ENCODE results near the gene EHD4.

EHD4 gene

DNA sequence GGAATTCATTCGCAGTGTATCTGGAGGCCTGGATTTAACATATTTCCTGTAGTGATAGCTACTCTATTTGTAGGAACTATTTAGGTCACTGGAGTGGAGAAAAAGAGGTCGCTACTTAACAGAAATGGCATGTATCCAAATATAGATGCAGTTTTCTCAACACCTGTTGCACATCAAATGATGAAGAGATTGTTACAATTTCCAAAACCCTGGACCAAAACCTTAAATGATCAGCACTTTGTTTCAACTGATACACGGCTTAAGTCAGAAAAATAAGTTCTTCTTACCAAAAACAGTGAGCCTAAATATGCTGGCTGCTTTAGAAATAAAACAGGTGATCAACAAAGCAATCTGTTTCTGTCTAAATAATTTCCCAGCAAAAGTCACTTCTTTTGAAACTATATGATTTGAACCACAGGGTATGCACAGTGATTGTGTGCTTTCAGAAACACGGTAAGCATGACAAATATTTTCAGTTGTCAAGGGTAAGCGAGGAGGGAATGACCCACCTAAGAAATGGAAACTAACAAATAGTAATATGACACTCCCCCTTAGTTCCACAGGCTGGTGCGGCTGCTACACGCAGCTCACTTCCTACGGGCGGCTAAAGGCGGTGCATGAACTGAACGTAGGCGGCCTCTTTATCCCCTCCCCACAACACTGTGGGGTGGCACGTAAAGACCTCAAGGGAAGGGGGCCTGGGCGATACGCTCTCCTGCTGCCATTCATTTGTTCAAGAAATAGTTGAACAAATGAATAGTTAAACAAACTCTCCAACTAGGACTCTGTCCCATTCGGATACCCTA is 1.1 kb downstream of the EHD4 start:
- Histone ChIP-seq H3K9ac (peak overlapping the region; percentile 70), H4K20me1 (ENCODE audit: insufficient read depth) (no peaks in the 10 kb centered on the region), H3K36me3 (ENCODE audit: insufficient read depth) (no peaks in the 10 kb centered on the region), H2AFZ (ENCODE audit: low read depth) (peak overlapping the region; percentile 90; the same call in 1 of the 2 replicates), H3K27me3 (ENCODE audit: insufficient read depth, low read depth) (no peaks in the 10 kb centered on the region), H3K4me3 (IDR thresholded peaks at IDR 0.05; ENCODE audit: insufficient read depth, low read depth, low read length) (no peak overlapping the region), H3K4me1 (ENCODE audit: low read depth, poor library complexity, severe bottlenecking) (peaks cover 33% of the 10 kb centered on the region), H3K27ac (peak overlapping the region; percentile 57), H3K79me2 (ENCODE audit: insufficient read depth, low read depth) (peaks cover 28% of the 10 kb centered on the region; the same call in 1 of the 2 replicates), H3K4me2 (peak overlapping the region; percentile 77)
- TF ChIP-seq, protein P1, sequence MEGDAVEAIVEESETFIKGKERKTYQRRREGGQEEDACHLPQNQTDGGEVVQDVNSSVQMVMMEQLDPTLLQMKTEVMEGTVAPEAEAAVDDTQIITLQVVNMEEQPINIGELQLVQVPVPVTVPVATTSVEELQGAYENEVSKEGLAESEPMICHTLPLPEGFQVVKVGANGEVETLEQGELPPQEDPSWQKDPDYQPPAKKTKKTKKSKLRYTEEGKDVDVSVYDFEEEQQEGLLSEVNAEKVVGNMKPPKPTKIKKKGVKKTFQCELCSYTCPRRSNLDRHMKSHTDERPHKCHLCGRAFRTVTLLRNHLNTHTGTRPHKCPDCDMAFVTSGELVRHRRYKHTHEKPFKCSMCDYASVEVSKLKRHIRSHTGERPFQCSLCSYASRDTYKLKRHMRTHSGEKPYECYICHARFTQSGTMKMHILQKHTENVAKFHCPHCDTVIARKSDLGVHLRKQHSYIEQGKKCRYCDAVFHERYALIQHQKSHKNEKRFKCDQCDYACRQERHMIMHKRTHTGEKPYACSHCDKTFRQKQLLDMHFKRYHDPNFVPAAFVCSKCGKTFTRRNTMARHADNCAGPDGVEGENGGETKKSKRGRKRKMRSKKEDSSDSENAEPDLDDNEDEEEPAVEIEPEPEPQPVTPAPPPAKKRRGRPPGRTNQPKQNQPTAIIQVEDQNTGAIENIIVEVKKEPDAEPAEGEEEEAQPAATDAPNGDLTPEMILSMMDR (conservative IDR thresholded peaks at IDR 0.05; ENCODE audit: low read depth, low read length), result no peak

DNA sequence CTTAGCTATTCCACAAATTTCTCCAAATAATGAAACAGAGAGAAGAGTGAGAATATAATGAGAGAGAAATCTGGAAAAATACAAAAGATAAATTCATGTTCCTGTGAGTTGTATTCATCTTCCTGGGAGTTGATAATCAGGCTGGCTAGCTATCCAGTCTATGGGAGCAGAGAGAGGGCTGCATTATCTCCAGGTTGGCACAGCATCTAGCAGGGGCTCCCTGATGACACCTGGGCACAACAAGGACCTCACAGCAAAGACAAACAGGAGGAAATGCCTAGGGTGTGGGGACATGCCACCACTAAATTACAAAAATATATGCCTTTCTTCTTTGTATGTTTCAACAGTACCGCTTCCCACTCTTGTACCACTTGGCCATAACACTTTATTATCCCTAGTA is 1.9 kb downstream of the EHD4 start:
- no peak overlapping the region for H2AFZ ChIP-seq (ENCODE audit: low read depth)
- H3K4me2 ChIP-seq, result peak overlapping the region; percentile 77
- H3K4me1 ChIP-seq (ENCODE audit: low read depth, poor library complexity, severe bottlenecking), result peaks cover 33% of the 10 kb centered on the region
- H4K20me1 ChIP-seq (ENCODE audit: insufficient read depth), result no peaks in the 10 kb centered on the region
- peak overlapping the region; percentile 70; the same call in 1 of the 2 replicates for H3K9ac ChIP-seq
- H3K36me3 ChIP-seq (ENCODE audit: insufficient read depth), result no peaks in the 10 kb centered on the region
- TF ChIP-seq, protein P1 (conservative IDR thresholded peaks at IDR 0.05; ENCODE audit: low read depth, low read length), result no peak
- H3K79me2 ChIP-seq (ENCODE audit: insufficient read depth, low read depth), result peaks cover 28% of the 10 kb centered on the region; the same call in 1 of the 2 replicates
- H3K27ac ChIP-seq, result peak overlapping the region; percentile 57
- no peak overlapping the region for H3K4me3 ChIP-seq (IDR thresholded peaks at IDR 0.05; ENCODE audit: insufficient read depth, low read depth, low read length)
- H3K27me3 ChIP-seq (ENCODE audit: insufficient read depth, low read depth), result no peaks in the 10 kb centered on the region

DNA sequence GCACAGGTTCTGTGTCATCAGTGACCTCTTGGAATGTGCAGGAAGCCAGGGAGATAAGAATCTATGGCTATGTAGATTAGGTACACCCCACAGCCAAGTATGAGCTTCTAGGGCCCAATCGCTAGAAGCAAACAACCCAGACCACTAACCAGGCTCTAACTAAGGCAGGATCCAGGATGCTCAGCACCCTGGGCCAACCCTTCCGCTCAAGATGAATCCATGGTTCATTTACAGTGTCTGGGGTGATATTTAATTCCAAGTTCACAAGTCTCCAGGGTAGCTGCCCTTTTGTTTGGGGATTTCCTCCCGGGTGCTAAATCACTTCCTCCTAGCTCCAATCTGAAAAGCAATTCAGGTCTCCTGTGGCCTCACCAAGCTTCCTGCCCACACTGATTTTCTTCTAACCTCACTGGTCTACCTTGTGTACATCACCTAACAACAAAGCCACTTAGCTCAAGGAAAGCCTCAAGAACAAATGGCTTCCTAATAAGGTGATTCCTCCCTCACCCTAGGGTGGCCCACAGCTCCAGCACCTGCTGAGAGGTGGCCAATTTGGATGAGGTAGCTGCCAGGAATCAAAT is 2.4 kb downstream of the EHD4 start:
- no peaks in the 10 kb centered on the region for H3K36me3 ChIP-seq (ENCODE audit: insufficient read depth)
- H4K20me1 ChIP-seq (ENCODE audit: insufficient read depth), result no peaks in the 10 kb centered on the region
- no peak overlapping the region for H3K4me3 ChIP-seq (IDR thresholded peaks at IDR 0.05; ENCODE audit: insufficient read depth, low read depth, low read length)
- peaks cover 33% of the 10 kb centered on the region for H3K4me1 ChIP-seq (ENCODE audit: low read depth, poor library complexity, severe bottlenecking)
- no peak overlapping the region for H2AFZ ChIP-seq (ENCODE audit: low read depth)
- H3K79me2 ChIP-seq (ENCODE audit: insufficient read depth, low read depth), result peaks cover 28% of the 10 kb centered on the region; the same call in 1 of the 2 replicates
- no peak overlapping the region; the same call in 1 of the 2 replicates for H3K9ac ChIP-seq
- 0 out of 2 replicates have a peak overlapping the region, but pooled peaks have one; percentile 57 for H3K27ac ChIP-seq
- H3K4me2 ChIP-seq, result peak overlapping the region; percentile 77
- H3K27me3 ChIP-seq (ENCODE audit: insufficient read depth, low read depth), result no peaks in the 10 kb centered on the region
- TF ChIP-seq, protein P1 (conservative IDR thresholded peaks at IDR 0.05; ENCODE audit: low read depth, low read length), result no peak

DNA sequence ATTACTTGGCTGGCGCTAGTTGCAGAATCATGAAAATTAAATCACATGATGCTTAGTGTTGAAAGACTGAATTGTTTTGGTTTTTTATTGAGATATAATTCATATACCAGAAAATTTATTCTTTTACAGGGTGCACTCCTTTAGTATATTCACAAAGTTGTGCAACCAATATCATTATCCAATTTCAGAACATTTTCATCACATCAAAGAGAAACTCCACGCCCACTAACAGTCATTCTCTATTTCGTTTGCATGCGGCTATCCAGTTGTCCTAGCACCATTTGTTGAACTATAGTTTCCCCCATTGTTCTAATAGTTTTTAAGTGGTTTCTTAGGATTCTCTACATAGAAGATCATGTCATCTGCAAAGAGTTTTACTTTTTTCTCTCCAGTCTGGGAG is 3.7 kb downstream of the EHD4 start:
- Histone ChIP-seq H4K20me1 (ENCODE audit: insufficient read depth) (no peaks in the 10 kb centered on the region), H3K4me2 (no peak overlapping the region), H3K27me3 (ENCODE audit: insufficient read depth, low read depth) (no peaks in the 10 kb centered on the region), H2AFZ (ENCODE audit: low read depth) (no peak overlapping the region), H3K9ac (no peak overlapping the region), H3K36me3 (ENCODE audit: insufficient read depth) (no peaks in the 10 kb centered on the region), H3K79me2 (ENCODE audit: insufficient read depth, low read depth) (peaks cover 28% of the 10 kb centered on the region; the same call in 1 of the 2 replicates), H3K4me1 (ENCODE audit: low read depth, poor library complexity, severe bottlenecking) (peaks cover 33% of the 10 kb centered on the region), H3K27ac (no peak overlapping the region), H3K4me3 (IDR thresholded peaks at IDR 0.05; ENCODE audit: insufficient read depth, low read depth, low read length) (no peak overlapping the region)
- TF ChIP-seq, protein P1 (conservative IDR thresholded peaks at IDR 0.05; ENCODE audit: low read depth, low read length), result no peak

Measured in KMS-11 (cell line).